Panc1 (cell line): ENCODE results near the gene IPO4. TPM values are rescaled to one million over a fixed set of nuclear protein-coding genes. Genes with fewer than 3 reads are reported as not detected.

Experiments used
- ATAC-seq: fragments of 200-7000 bp; cut with Tn5 transposase; 2 replicates; pipeline ENCODE4 v1.9.1; 2020; ENCODE audit warnings: mild to moderate bottlenecking, moderate library complexity
- BruUV-seq: library from RNA; stranded (reverse); fragments of 400-500 nt; replicated peaks from 2 replicates; lab custom pipeline; 2021; lab: Mats Ljungman, UMichigan
- CTCF ChIA-PET: fragments of 300-600 bp; sonication (Branson Sonifier 250); formaldehyde crosslinking; loops from one replicate; lab custom pipeline; 2022; ENCODE audit warnings: antibody characterized with exemption; lab: Charles Lee
- POLR2A ChIA-PET: fragments of 300-600 bp; sonication (Branson Sonifier 250); formaldehyde crosslinking; loops from one replicate; lab custom pipeline; 2022; ENCODE audit warnings: antibody characterized with exemption; lab: Charles Lee
- DNase-seq: peaks from one replicate; pipeline ENCODE4 v3.0.0-alpha.2; 2010; ENCODE audit warnings: low read depth, low spot score
- H3K27ac ChIP-seq: 2 replicates; pipeline ENCODE4 v1.5.1; 2011; ENCODE audit warnings: mild to moderate bottlenecking, low read length, inconsistent platforms
- H3K27me3 ChIP-seq: fragments of 200-500 bp; sonication (Bioruptor generic); 2 replicates; pipeline ENCODE4 v1.6.0; 2014; ENCODE audit warnings: low read length, inconsistent platforms; ENCODE audit not compliant: control insufficient read depth, insufficient read depth
- H3K36me3 ChIP-seq: fragments of 200-500 bp; sonication (Bioruptor generic); 2 replicates; pipeline ENCODE4 v1.5.1; 2014; ENCODE audit warnings: inconsistent platforms, mild to moderate bottlenecking, low read length, moderate library complexity; ENCODE audit not compliant: control insufficient read depth, insufficient read depth
- H3K4me1 ChIP-seq: 2 replicates; pipeline ENCODE4 v1.5.1; 2011; ENCODE audit warnings: inconsistent platforms, mild to moderate bottlenecking, low read length, moderate library complexity; ENCODE audit not compliant: control insufficient read depth, insufficient read depth
- H3K4me3 ChIP-seq, 2 experiments: 2 replicates each; pipeline ENCODE4 v1.5.1; 2011 to 2012; ENCODE audit warnings: low read depth in 2 of 2, low read length in 2 of 2, mild to moderate bottlenecking in 2 of 2, inconsistent platforms in 1 of 2, moderate library complexity in 1 of 2
- H3K9me3 ChIP-seq: fragments of 200-500 bp; sonication (Bioruptor generic); 2 replicates; pipeline ENCODE4 v1.5.1; 2014; ENCODE audit warnings: low read depth, mild to moderate bottlenecking, inconsistent platforms, low read length, moderate library complexity; ENCODE audit not compliant: control insufficient read depth, insufficient read depth
- POLR2AphosphoS5 ChIP-seq: IDR thresholded peaks from 2 replicates; pipeline ENCODE4 v1.6.1; 2012; ENCODE audit warnings: mild to moderate bottlenecking, low read depth, low read length, moderate library complexity
- REST ChIP-seq, 2 experiments: IDR thresholded peaks; 2 replicates each; pipeline ENCODE4 v1.6.1; 2011 to 2012; ENCODE audit warnings: low read depth in 2 of 2, control low read depth in 1 of 2, low read length in 1 of 2, mild to moderate bottlenecking in 1 of 2, moderate library complexity in 1 of 2; ENCODE audit not compliant: insufficient read depth in 1 of 2
- SIN3A ChIP-seq: IDR thresholded peaks from 2 replicates; pipeline ENCODE4 v1.6.1; 2012; ENCODE audit warnings: low read depth, mild to moderate bottlenecking, low read length, moderate library complexity, borderline replicate concordance; ENCODE audit not compliant: insufficient read depth
- TCF7L2 ChIP-seq: IDR thresholded peaks from 2 replicates; pipeline ENCODE4 v1.6.1; 2011; ENCODE audit warnings: mild to moderate bottlenecking, low read depth, low read length, inconsistent platforms
- in situ Hi-C: cut with HindIII; loops from 2 replicates; pipeline ENCODE4 v1.10.0; 2016; ENCODE audit warnings: low sequenced_read_pairs, low pct_unique_long_range_greater_than_20kb
- intact Hi-C: fragments of 100-400 bp; cut with micrococcal nuclease; formaldehyde crosslinking; loops from one replicate; pipeline ENCODE4 v1.10.0; 2022; ENCODE audit not compliant: unreplicated experiment
- total RNA-seq: library from RNA; stranded (reverse); gene quantifications from one replicate; pipeline ENCODE4 v1.2.1, GENCODE V29; 2021; ENCODE audit not compliant: unreplicated experiment
- TF ChIP-seq, protein P1 (sequence below): fragments of 450-650 bp; IDR thresholded peaks from 2 replicates; pipeline ENCODE4 v1.5.1; 2017; ENCODE audit warnings: mild to moderate bottlenecking

The IPO4 gene
- total RNA-seq, 1 experiment from 2014 or later, result 103 TPM

DNA sequence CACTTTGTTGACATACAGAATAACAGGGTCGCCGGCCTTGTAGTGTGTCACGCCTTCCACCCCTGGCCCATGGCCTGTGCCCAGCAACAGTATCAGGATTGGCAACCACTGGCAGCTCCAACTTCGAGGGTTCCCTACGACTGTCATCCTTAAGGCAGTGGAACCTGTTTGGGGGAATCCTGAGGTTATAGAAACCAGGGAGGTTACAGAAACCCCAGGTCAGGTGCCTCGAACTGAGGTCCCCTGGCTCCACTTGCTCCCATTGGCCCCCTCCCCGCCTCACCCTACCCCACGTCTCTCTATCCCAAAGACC is 6.2 kb upstream of the IPO4 start:
- in situ Hi-C loops (no loop called here), intact Hi-C loops (no loop called here)
- H3K27me3 ChIP-seq, result no peaks in the 10 kb centered on the region
- DNase-seq (no peak), ATAC-seq (no peak)
- no peaks in the 10 kb centered on the region for H3K9me3 ChIP-seq
- ChIA-PET POLR2A (interaction anchor here (0.6 kb wide), 1 partner anchor 59 kb away, joined by 24 read pairs; no protein-coding TSS in a partner anchor), CTCF (no interaction called here)
- peak overlapping the region; percentile 92 for H3K27ac ChIP-seq
- TF ChIP-seq SIN3A, result no peak
- TF ChIP-seq REST (IDR thresholded peaks at IDR 0.05; ENCODE audit: insufficient read depth in 1 of 2, low read depth in 2 of 2, low read length in 1 of 2), result no peak
- TF ChIP-seq POLR2AphosphoS5, result no peak
- TF ChIP-seq, protein P1, sequence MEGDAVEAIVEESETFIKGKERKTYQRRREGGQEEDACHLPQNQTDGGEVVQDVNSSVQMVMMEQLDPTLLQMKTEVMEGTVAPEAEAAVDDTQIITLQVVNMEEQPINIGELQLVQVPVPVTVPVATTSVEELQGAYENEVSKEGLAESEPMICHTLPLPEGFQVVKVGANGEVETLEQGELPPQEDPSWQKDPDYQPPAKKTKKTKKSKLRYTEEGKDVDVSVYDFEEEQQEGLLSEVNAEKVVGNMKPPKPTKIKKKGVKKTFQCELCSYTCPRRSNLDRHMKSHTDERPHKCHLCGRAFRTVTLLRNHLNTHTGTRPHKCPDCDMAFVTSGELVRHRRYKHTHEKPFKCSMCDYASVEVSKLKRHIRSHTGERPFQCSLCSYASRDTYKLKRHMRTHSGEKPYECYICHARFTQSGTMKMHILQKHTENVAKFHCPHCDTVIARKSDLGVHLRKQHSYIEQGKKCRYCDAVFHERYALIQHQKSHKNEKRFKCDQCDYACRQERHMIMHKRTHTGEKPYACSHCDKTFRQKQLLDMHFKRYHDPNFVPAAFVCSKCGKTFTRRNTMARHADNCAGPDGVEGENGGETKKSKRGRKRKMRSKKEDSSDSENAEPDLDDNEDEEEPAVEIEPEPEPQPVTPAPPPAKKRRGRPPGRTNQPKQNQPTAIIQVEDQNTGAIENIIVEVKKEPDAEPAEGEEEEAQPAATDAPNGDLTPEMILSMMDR, result no peak
- H3K36me3 ChIP-seq, result peaks cover 4% of the 10 kb centered on the region
- BruUV-seq, result no TSS peak
- peak overlapping the region; percentile 68 to 73 for H3K4me3 ChIP-seq
- peaks cover 2% of the 10 kb centered on the region for H3K4me1 ChIP-seq

GRCh38 chr14:24194186-24194872 is 5.7 kb upstream of the IPO4 start:
- no peak for DNase-seq
- Histone ChIP-seq H3K27ac (peak overlapping the region; percentile 92), H3K9me3 (no peaks in the 10 kb centered on the region), H3K27me3 (no peaks in the 10 kb centered on the region), H3K4me3 (peak overlapping the region; percentile 68 to 73), H3K4me1 (peaks cover 4% of the 10 kb centered on the region), H3K36me3 (peaks cover 4% of the 10 kb centered on the region)
- intact Hi-C loops (no loop called here), in situ Hi-C loops (no loop called here)
- ChIA-PET CTCF (no interaction called here), POLR2A (interaction anchor here (0.6 kb wide), 1 partner anchor 59 kb away, joined by 24 read pairs; no protein-coding TSS in a partner anchor)
- TF ChIP-seq REST (IDR thresholded peaks at IDR 0.05; ENCODE audit: insufficient read depth in 1 of 2, low read depth in 2 of 2, low read length in 1 of 2) (no peak), TCF7L2 (no peak), POLR2AphosphoS5 (no peak), SIN3A (no peak)
- TF ChIP-seq, protein P1, result no peak
- BruUV-seq, result TSS peak; percentile 65
- ATAC-seq, result no peak
